HG02759 (cell line): ENCODE results near the gene CLIP2.
"Not testable (repeated sequence)": the region's sequence is repeated elsewhere in the genome, so short reads cannot be mapped to it uniquely, and the experiment has no call there.

Experiments
- ATAC-seq: cut with Tn5 transposase; IDR thresholded peaks from one replicate; pipeline ENCODE4 v1.9.1; 2021; ENCODE audit warnings: mild to moderate bottlenecking, moderate library complexity; ENCODE audit not compliant: unreplicated experiment

CLIP2 gene

GRCh38 chr7:74400420-74401136, 111.4 kb downstream of the CLIP2 start:
- ATAC-seq, result no peak

GRCh38 chr7:74401137-74401859, 112.1 kb downstream of the CLIP2 start:
- no peak for ATAC-seq

GRCh38 chr7:74402668-74403067, 113.5 kb downstream of the CLIP2 start:
- ATAC-seq, result not testable (repeated sequence)

GRCh38 chr7:74403521-74404387, 114.5 kb downstream of the CLIP2 start:
- ATAC-seq, result no peak

GRCh38 chr7:74404388-74404700, 115.1 kb downstream of the CLIP2 start:
- no peak for ATAC-seq

- no peak for ATAC-seq
Observed at GRCh38 chr7:74404741-74405140, 115.5 kb downstream of the CLIP2 start.

- no peak for ATAC-seq
Observed at GRCh38 chr7:74405191-74405898, 116.1 kb downstream of the CLIP2 start.

GRCh38 chr7:74405899-74406512, 116.8 kb downstream of the CLIP2 start:
- no peak for ATAC-seq

- no peak for ATAC-seq
Observed at GRCh38 chr7:74407958-74408357, 118.8 kb downstream of the CLIP2 start.

- no peak for ATAC-seq
Observed at GRCh38 chr7:74409571-74409970, 120.4 kb downstream of the CLIP2 start.

- ATAC-seq, result no peak
Observed at GRCh38 chr7:74410772-74411171, 121.6 kb downstream of the CLIP2 start.

- ATAC-seq, result not testable (repeated sequence)
Observed at GRCh38 chr7:74411571-74411970, 122.4 kb downstream of the CLIP2 start.

GRCh38 chr7:74412056-74412455, 122.8 kb downstream of the CLIP2 start:
- no peak for ATAC-seq

- ATAC-seq, result no peak
Observed at GRCh38 chr7:74412603-74413002, 123.4 kb downstream of the CLIP2 start.

GRCh38 chr7:74414595-74415333, 125.6 kb downstream of the CLIP2 start:
- not testable (repeated sequence) for ATAC-seq

- no peak for ATAC-seq
Observed at GRCh38 chr7:74417419-74417971, 128.3 kb downstream of the CLIP2 start.

- no peak for ATAC-seq
Observed at GRCh38 chr7:74418076-74418475, 128.9 kb downstream of the CLIP2 start.

GRCh38 chr7:74418538-74418937, 129.3 kb downstream of the CLIP2 start:
- no peak for ATAC-seq

GRCh38 chr7:74419232-74419631, 130.0 kb downstream of the CLIP2 start:
- not testable (repeated sequence) for ATAC-seq

- ATAC-seq, result no peak
Observed at GRCh38 chr7:74420006-74420405, 130.8 kb downstream of the CLIP2 start.
